ENCODE data around the gene PCK2.

The PCK2 gene

DNA sequence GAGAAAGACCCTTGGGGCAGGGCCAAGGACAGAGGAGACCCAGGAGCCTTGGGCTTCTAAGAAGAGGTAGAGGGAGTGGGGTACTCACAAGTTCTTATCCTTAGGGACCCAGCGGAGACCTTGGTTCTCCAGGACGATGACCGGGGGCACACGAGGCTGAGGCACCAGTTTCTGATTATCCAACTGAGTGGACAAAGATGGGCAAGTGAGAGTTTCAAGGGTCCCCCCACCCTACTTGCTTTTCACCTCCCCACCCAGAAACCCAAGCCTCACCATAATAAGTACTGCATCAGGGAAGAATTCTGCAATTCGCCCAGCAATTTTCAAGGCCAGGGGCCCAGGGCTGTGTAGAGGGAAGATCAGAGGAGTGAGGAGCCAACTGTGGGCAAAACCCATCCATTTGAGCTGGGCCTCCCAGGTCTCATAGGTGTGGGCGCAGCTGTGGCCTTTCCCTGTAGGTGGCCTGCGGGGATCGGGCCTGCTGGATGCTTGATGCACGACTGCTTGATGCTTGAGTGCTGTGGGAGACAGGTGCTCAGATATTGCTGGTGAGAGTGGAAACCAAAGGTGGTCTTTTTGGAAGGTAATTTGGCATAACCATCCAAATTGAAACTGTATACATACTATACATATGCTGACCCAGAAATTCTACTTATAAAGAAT, 45.3 kb downstream of the PCK2 start:
- no peak for FAIRE-seq

DNA sequence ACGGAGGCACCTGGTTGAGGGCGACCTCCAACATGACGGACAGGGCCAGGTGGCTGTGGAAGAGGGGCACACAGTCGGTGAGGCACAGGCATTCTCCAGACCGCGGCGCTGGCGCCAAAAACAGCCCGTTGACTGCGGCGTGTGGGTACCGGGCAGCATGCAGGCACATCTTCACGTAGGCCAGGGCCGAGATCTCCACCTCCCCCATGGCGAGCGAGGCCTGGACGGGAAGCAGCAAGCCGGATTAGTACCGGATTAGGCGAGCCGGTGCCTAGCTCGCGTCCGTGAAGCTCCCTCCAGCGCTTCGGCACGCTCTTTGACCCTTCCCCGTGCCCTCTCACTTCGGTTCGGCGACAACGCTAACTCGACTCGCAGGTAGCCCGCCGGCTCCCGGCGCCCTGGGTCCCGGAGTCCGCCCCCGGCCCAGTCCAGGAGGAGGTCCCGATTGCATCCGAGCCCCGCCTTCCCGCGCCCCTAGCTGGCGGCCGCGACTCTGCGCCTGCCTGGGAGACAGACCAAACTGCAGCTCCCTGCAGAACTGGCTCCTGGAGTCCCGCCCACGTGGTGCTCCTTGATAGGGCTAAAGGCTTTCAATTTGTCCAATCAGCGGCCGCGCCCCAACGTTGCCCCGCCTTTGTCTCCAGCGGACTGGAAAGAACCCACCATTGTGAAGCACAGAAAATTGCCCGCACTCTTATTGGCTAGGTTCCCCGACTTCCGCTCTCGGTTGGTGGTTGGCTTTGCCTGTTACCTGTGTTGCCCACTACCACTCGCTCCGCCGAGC, 47.2 kb downstream of the PCK2 start, which contains the start of gene EMC9:
Gene EMC9 (minus strand): TSS at position 495 of the 784 bp plus-strand sequence. CDS start 287 bp downstream, at position 208.
- peak; percentile 70 for FAIRE-seq

DNA sequence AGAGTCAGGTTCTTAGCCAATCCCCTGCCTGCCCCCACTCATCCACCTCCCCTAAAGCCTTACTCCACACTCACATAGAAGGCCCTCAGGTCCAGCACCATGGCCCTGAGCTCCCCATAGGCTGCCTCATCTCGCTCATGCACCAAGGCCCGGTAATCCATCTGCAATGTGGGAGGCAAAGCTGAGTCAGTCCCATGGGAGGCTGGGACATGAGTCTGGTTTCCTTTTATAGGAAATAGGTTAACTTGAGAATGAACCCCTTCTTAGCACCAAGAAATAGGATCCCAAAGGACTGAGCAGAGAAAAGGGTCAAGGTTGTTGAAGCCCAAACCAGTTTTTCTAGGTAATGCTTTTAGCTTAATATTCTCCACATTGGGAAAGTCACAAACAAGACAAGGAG, 49.4 kb downstream of the PCK2 start:
- no peak for FAIRE-seq

DNA sequence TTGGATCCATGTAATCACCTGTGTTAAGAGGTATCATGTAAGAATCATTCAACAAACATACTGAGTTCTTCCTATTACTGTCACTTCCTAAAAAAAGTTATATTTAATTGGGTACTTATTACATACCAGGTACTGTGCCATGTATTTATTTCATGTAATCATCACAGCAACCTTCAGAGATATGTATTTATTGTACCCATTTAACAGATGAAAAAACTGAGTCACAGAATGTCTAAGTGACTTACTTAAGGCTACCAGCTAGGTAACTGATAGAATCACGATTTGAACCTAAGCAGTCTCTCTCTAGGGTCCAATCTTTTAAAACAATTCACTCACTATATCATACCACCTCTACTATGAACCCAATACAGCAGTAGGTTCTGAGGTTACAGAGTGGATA, 50.3 kb downstream of the PCK2 start:
- FAIRE-seq: no peak

DNA sequence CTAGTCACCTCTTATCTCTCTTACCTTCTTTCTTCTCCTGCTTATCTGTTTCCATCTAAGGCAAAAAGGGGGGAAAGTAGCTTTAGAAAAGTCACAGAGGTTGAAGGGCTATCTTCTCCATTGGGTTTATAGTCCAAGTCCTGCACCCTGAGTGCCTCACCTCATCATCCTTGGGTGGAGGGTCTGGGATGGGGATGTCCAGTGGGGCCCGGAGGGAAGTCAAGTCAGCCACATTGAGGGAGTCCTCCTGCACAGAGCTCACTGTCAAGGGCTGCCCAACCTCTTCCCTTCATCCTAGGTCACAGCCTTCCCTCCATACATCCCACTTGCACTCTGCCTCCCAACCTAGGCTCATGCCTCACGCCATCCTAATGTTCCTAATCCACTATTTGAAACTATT, 51.1 kb downstream of the PCK2 start:
- no peak for FAIRE-seq

DNA sequence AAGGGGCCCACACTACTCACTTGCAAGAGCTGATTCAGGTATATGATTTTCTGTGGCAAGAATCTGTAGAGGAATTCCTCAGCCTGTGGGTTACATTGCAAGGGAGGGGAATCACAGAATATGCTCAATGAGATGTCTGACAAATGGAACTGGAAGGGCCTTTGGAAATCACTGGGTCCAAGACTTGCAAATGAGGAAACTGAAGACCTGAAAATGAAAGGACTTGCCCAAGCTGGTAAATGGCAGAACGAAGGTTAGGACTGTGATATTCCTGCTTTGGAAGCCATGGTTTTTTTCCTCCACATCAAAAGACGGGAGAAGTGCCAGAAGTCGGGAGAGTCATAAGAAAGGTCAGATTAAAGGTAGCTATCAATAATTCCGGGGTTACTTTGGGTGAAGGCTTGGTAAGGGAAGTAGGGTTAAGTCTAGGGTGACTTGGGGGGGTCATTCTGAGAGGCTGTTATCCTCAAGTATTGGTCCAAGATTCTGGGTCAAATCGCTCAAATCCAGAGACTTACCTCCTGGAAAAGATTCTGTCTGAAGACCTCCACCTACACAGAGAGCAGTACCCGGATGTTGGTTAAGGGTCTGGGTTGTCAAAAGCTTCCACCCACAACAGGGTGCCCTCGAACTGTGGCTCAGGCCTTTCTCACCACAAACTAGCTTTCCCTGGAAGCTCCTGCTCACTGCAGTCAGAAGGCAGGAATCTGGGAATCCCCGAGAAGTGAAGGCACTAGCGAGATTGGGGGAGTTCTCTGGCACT, 51.8 kb downstream of the PCK2 start:
- no peak for FAIRE-seq

DNA sequence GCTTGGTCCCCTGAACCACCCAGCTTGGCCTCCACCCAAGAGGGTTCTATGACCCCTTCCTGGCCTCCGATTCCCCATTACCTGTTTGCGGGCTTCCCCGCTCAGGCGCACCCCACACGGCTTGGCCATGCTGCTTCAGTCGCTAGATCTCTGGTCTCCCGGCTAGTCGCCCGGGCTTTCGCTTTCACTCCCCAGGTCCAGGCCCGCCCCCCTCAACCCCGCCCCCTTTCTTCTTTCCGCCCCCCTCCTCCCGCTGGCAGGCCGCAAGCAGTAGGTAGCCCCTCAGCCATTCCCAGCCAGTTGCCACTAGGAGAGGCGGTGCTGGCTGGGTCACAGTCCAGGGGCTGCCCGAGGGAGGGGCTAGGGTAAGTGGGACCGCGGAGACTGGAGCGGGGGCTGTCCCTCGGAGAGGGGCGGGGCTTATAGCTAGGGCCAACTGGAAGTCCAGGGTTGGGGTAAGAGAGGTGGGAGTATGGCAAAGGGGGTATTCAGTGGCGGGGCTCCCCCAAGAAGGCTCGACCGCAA, 52.4 kb downstream of the PCK2 start, which contains the start of gene PSME2:
Gene PSME2 (minus strand): TSS at position 158 of the 525 bp plus-strand sequence. CDS start 29 bp downstream, at position 129.
- no peak for FAIRE-seq

DNA sequence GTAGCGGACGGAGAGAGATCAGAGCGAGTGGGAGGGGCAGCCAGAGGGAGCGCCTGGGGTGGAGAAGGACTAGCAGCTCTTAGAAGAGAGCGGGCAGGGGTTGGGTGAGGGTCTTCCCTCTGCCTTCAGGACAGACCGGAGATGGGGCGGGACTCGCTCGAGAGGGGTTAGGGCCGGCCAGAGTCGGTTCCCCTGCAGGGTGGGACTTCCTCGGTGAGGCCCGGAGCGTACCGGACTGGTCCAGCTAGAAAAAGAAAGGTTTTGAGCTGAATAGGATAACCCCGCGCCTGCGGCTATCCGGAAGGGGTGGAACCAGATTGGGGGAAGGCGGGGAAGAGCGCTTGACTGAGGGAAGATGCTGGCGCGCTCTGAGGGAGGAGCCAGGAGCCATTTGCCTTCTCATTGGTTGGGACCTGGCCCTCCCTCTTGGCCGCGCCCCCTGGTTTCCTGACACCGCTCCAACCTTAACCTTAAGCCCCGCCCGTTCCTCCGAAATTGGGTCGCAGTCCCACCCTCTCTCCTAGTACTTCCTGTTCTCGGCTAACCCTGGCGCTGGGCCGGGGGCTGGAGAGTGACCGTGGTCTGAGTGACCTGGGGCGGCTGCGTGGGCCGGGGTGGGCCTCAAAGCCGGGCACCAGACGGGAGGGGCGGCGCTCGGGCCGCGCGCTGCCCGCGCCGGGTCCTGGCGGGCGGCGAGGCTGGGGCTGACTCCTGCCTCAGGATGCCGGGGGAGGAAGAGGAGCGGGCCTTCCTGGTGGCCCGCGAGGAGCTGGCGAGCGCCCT, 53.1 kb downstream of the PCK2 start, which contains the start of gene RNF31:
Gene RNF31 (plus strand): TSS at position 521 of the 783 bp plus-strand sequence. CDS start 201 bp downstream, at position 722.
- FAIRE-seq: peak; percentile 94

DNA sequence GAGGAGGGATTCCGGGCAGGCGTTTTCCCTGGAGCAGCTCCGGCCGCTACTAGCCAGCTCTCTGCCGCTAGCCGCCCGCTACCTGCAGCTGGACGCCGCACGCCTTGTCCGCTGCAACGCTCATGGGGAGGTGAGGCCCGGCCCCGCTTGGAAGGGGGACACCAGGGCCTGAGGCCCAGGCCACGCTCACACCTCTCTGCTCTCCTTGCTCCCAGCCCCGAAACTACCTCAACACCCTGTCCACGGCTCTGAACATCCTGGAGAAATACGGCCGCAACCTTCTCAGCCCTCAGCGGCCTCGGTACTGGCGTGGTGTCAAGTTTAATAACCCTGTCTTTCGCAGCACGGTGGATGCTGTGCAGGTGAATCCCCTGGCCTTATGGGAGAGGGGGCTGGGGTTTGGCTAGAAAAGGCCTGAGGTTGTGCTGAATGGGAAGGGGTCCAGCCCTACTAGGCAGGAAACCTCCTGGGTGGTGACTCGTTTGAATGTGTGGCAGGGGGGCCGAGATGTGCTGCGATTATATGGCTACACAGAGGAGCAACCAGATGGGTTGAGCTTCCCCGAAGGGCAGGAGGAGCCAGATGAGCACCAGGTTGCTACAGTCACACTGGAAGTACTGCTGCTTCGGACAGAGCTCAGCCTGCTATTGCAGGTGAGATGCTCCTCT, 53.8 kb downstream of the PCK2 start:
- FAIRE-seq: no peak

DNA sequence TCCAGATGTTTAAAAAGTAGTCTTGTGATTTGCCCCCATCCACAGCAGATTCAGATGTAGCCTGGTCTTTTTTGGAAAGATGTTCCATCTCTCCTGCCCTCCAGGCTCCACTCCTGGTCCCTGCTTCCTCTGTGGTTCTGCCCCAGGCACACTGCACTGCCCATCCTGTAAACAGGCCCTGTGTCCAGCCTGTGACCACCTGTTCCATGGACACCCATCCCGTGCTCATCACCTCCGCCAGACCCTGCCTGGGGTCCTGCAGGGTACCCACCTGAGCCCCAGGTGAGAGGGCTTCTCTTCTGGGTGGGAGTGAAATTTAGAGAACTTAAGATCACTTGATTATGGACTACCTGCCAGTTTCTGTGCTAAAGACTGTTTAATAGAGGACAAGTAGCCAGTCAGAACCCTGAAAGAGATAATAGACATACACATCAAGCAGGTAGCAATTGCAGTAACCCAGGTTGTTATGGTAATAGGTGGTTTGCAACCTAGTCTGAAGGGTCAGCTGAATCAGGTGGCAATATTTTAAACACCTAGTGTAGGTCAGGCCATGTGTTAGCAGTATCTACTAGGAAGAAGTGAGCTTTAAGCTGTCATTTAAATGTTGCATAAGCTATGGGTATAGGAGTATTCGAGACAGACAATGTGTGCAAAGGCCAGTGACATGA, 55.3 kb downstream of the PCK2 start:
- no peak for FAIRE-seq

DNA sequence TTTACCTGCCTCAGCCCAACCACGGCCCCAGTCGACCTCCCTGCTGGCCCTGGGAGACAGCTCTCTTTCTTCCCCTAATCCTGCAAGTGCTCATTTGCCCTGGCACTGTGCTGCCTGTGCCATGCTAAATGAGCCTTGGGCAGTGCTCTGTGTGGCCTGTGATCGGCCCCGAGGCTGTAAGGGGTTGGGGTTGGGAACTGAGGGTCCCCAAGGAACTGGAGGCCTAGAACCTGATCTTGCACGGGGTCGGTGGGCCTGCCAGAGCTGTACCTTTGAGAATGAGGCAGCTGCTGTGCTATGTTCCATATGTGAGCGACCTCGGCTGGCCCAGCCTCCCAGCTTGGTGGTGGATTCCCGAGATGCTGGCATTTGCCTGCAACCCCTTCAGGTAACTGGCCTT, 56.0 kb downstream of the PCK2 start:
- no peak for FAIRE-seq

DNA sequence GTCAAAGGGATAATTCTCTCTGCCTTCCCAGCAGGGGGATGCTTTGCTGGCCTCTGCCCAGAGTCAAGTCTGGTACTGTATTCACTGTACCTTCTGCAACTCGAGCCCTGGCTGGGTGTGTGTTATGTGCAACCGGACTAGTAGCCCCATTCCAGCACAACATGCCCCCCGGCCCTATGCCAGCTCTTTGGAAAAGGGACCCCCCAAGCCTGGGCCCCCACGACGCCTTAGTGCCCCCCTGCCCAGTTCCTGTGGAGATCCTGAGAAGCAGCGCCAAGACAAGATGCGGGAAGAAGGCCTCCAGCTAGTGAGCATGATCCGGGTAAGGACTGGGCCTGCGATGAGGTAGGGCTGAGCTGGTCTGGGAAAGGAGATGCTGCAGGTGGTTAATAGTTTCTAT, 56.5 kb downstream of the PCK2 start:
- FAIRE-seq: no peak

DNA sequence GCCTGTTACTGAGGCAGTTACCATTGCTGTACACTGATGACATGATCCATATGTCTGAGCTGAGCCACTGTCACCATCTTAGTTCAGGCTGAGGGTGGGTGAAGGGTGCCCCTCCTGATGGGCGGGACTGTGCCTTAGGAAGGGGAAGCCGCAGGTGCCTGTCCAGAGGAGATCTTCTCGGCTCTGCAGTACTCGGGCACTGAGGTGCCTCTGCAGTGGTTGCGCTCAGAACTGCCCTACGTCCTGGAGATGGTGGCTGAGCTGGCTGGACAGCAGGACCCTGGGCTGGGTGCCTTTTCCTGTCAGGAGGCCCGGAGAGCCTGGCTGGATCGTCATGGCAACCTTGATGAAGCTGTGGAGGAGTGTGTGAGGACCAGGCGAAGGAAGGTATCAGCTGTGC, 56.9 kb downstream of the PCK2 start:
- no peak for FAIRE-seq

DNA sequence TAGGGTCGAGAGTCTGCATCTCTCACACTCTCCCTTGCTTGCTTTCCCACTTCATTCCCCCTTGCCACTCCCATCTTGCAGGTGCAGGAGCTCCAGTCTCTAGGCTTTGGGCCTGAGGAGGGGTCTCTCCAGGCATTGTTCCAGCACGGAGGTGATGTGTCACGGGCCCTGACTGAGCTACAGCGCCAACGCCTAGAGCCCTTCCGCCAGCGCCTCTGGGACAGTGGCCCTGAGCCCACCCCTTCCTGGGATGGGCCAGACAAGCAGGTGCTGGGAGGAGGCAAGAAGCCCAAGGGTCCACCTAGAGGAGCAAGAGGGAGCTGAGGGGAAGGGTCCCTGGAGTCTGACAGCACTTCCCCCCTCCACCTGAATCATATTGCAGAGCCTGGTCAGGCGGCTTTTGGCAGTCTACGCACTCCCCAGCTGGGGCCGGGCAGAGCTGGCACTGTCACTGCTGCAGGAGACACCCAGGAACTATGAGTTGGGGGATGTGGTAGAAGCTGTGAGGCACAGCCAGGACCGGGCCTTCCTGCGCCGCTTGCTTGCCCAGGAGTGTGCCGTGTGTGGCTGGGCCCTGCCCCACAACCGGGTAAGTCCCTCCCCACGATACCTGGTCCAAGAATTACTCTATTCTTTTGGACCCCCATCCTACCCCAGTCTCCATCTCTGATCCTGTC, 57.4 kb downstream of the PCK2 start:
- FAIRE-seq: no peak
